H1 (cell line): ENCODE results near the gene VAT1L. TPM values are rescaled to one million over a fixed set of nuclear protein-coding genes. Genes with fewer than 3 reads are reported as not detected.

Source experiments
- CTCF ChIA-PET: fragments of 300-600 bp; sonication (Branson Sonifier 250); formaldehyde crosslinking; loops from one replicate; lab custom pipeline; 2021; ENCODE audit not compliant: partially characterized antibody; lab: Charles Lee
- POLR2A ChIA-PET: fragments of 300-600 bp; sonication (Branson Sonifier 250); formaldehyde crosslinking; loops from one replicate; lab custom pipeline; 2021; ENCODE audit warnings: inconsistent platforms; ENCODE audit not compliant: partially characterized antibody; lab: Charles Lee
- DNase-seq, 2 experiments: peaks; one replicate each; pipeline versions ENCODE4 v3.0.0 to v3.0.0-alpha.2; 2010 to 2022; ENCODE audit warnings: low spot score in 2 of 2, low read depth in 1 of 2, mixed read lengths in 1 of 2
- FAIRE-seq: peaks from 2 replicates; lab custom pipeline; 2011; peaks lifted over from hg19 to GRCh38; lab: Jason Lieb, UNC
- H2AFZ ChIP-seq: 2 replicates; pipeline ENCODE4 v1.8.1; 2012; ENCODE audit warnings: low read length, inconsistent platforms
- H2AK5ac ChIP-seq: 2 replicates; pipeline ENCODE4 v1.6.1; 2013; ENCODE audit warnings: low read depth, low read length
- H2BK120ac ChIP-seq: replicated peaks from 2 replicates; pipeline ENCODE3; 2013; ENCODE audit warnings: low read depth, low read length, inconsistent platforms
- H2BK12ac ChIP-seq: 2 replicates; pipeline ENCODE4 v1.6.1; 2013; ENCODE audit warnings: low read depth, low read length
- H2BK15ac ChIP-seq: 2 replicates; pipeline ENCODE4 v1.6.1; 2013; ENCODE audit warnings: low read length
- H2BK20ac ChIP-seq: 2 replicates; pipeline ENCODE4 v1.6.1; 2013; ENCODE audit warnings: low read length
- H2BK5ac ChIP-seq: 2 replicates; pipeline ENCODE4 v1.6.1; 2013; ENCODE audit warnings: low read depth, low read length
- H3K14ac ChIP-seq: 2 replicates; pipeline ENCODE4 v1.6.1; 2013; ENCODE audit warnings: inconsistent platforms; ENCODE audit not compliant: insufficient read length
- H3K18ac ChIP-seq: 2 replicates; pipeline ENCODE4 v1.6.1; 2013; ENCODE audit warnings: low read length; ENCODE audit errors: extremely low read depth
- H3K23ac ChIP-seq: 2 replicates; pipeline ENCODE4 v1.6.1; 2013; ENCODE audit warnings: inconsistent platforms; ENCODE audit not compliant: insufficient read length
- H3K23me2 ChIP-seq: 2 replicates; pipeline ENCODE4 v1.6.1; 2013; ENCODE audit warnings: low read depth, low read length
- H3K27ac ChIP-seq: 2 replicates; pipeline ENCODE4 v1.6.1; 2011; ENCODE audit warnings: low read depth, low read length, inconsistent platforms
- H3K27me3 ChIP-seq, 4 experiments: replicated peaks in 1 of 4; 1 replicate in 1 of 4; 2 replicates in 3 of 4; pipeline versions ENCODE4 v1.6.1 to v1.8.1; 2011 to 2013; ENCODE audit warnings: low read length in 3 of 4, mild to moderate bottlenecking in 3 of 4, inconsistent platforms in 2 of 4, mixed read lengths in 2 of 4, moderate library complexity in 1 of 4; ENCODE audit not compliant: control insufficient read depth in 3 of 4, insufficient read depth in 3 of 4; ENCODE audit errors: extremely low read depth in 1 of 4
- H3K36me3 ChIP-seq, 4 experiments: 2 replicates each; pipeline versions ENCODE4 v1.6.1 to v1.8.1; 2011 to 2013; ENCODE audit warnings: mild to moderate bottlenecking in 4 of 4, low read length in 3 of 4, moderate library complexity in 2 of 4, control low read depth in 1 of 4, inconsistent platforms in 1 of 4; ENCODE audit not compliant: insufficient read depth in 4 of 4, control insufficient read depth in 2 of 4
- H3K4ac ChIP-seq: replicated peaks from 2 replicates; pipeline ENCODE3; 2013; ENCODE audit warnings: low read length, low read depth, mixed read lengths, inconsistent platforms; ENCODE audit not compliant: insufficient read length
- H3K4me1 ChIP-seq, 4 experiments: replicated peaks in 1 of 4; 1 replicate in 1 of 4; 2 replicates in 3 of 4; pipeline versions ENCODE4 v1.6.1 to v1.8.1; 2011 to 2013; ENCODE audit warnings: low read length in 3 of 4, inconsistent platforms in 2 of 4, mixed read lengths in 1 of 4; ENCODE audit not compliant: insufficient read depth in 4 of 4, control insufficient read depth in 3 of 4
- H3K4me2 ChIP-seq, 2 experiments: 2 replicates each; pipeline versions ENCODE4 v1.6.1 to v1.8.1; 2011 to 2013; ENCODE audit warnings: low read depth in 2 of 2, low read length in 2 of 2, control low read depth in 1 of 2, inconsistent platforms in 1 of 2, mild to moderate bottlenecking in 1 of 2; ENCODE audit not compliant: insufficient read depth in 1 of 2
- H3K4me3 ChIP-seq, 4 experiments: fragments of 200-600, 300-600 bp in 1 of 4; sonication (generic), shearing (Covaris generic), sonication (Bioruptor Twin) in 1 of 4; 2 replicates each; pipeline versions ENCODE4 v1.5.1 to v1.8.1; 2011 to 2016; ENCODE audit warnings: low read length in 4 of 4, low read depth in 3 of 4, control low read depth in 2 of 4, inconsistent platforms in 2 of 4, mild to moderate bottlenecking in 2 of 4, mixed read lengths in 1 of 4, moderate library complexity in 1 of 4; ENCODE audit not compliant: insufficient read depth in 2 of 4; ENCODE audit errors: extremely low read depth in 1 of 4
- H3K56ac ChIP-seq: replicated peaks from 2 replicates; pipeline ENCODE3; 2013; ENCODE audit warnings: low read depth, mild to moderate bottlenecking, mixed read lengths, low read length, inconsistent platforms; ENCODE audit not compliant: insufficient read length
- H3K79me1 ChIP-seq: 2 replicates; pipeline ENCODE4 v1.6.1; 2013; ENCODE audit warnings: low read depth, low read length, control low read depth
- H3K79me2 ChIP-seq, 2 experiments: 2 replicates each; pipeline versions ENCODE4 v1.6.1 to v1.8.1; 2012 to 2013; ENCODE audit warnings: low read length in 2 of 2, mild to moderate bottlenecking in 2 of 2, inconsistent platforms in 1 of 2; ENCODE audit not compliant: insufficient read depth in 2 of 2, control insufficient read depth in 1 of 2
- H3K9ac ChIP-seq, 4 experiments: replicated peaks in 1 of 4; 1 replicate in 1 of 4; 2 replicates in 3 of 4; pipeline versions ENCODE4 v1.6.1 to v1.8.1; 2011 to 2013; ENCODE audit warnings: low read depth in 3 of 4, low read length in 3 of 4, control low read depth in 2 of 4, mild to moderate bottlenecking in 2 of 4, moderate library complexity in 2 of 4, inconsistent platforms in 1 of 4; ENCODE audit errors: extremely low read depth in 1 of 4
- H3K9me3 ChIP-seq, 2 experiments: 2 replicates each; pipeline versions ENCODE4 v1.6.1 to v1.8.1; 2012 to 2013; ENCODE audit warnings: mild to moderate bottlenecking in 2 of 2, moderate library complexity in 2 of 2, control low read depth in 1 of 2, inconsistent platforms in 1 of 2, low read depth in 1 of 2, low read length in 1 of 2, mixed read lengths in 1 of 2; ENCODE audit not compliant: insufficient read depth in 2 of 2
- H4K20me1 ChIP-seq, 2 experiments: replicated peaks in 1 of 2; 2 replicates each; pipeline versions ENCODE3 to v1.8.1; 2011 to 2013; ENCODE audit warnings: inconsistent platforms in 2 of 2, low read length in 2 of 2, mild to moderate bottlenecking in 1 of 2; ENCODE audit not compliant: insufficient read depth in 2 of 2, control insufficient read depth in 1 of 2
- H4K5ac ChIP-seq: 2 replicates; pipeline ENCODE4 v1.6.1; 2013; ENCODE audit warnings: low read length, low read depth, mixed read lengths, inconsistent platforms; ENCODE audit not compliant: insufficient read length
- H4K8ac ChIP-seq: 2 replicates; pipeline ENCODE4 v1.8.0; 2013; ENCODE audit warnings: mild to moderate bottlenecking, moderate library complexity, low read length, inconsistent platforms; ENCODE audit not compliant: insufficient read depth; ENCODE audit errors: extremely low read depth
- H4K91ac ChIP-seq: replicated peaks from 2 replicates; pipeline ENCODE3; 2013; ENCODE audit warnings: low read length, mixed read lengths, inconsistent platforms; ENCODE audit not compliant: insufficient read length
- CHD2 ChIP-seq: IDR thresholded peaks from 2 replicates; pipeline ENCODE4 v1.6.1; 2012; ENCODE audit warnings: low read length, improper control_type of control experiment
- CTBP2 ChIP-seq: IDR thresholded peaks from 2 replicates; pipeline ENCODE4 v1.7.0; 2011; ENCODE audit warnings: borderline replicate concordance, mild to moderate bottlenecking, moderate library complexity, mixed read lengths, low read length; ENCODE audit not compliant: insufficient read depth, insufficient read length
- KDM1A ChIP-seq: fragments of 200-600, 300-600 bp; sonication (generic); IDR thresholded peaks from 2 replicates; pipeline ENCODE4 v1.7.1; 2016; ENCODE audit warnings: mild to moderate bottlenecking, low read length, borderline replicate concordance
- TAF7 ChIP-seq: optimal IDR thresholded peaks from 2 replicates; pipeline ENCODE3; 2011; ENCODE audit warnings: low read depth, mild to moderate bottlenecking, inconsistent platforms, low read length, moderate library complexity, borderline replicate concordance
- WGBS, 2 experiments: shearing (Covaris generic) in 1 of 2; methylation state at CpG; one replicate each; pipeline versions ENCODE4 v1.1.6 to v1.1.7; 2013 to 2015; ENCODE audit warnings: low lambda C conversion rate in 2 of 2, mixed read lengths in 2 of 2, inconsistent platforms in 1 of 2, low coverage in 1 of 2, missing lambda C conversion rate in 1 of 2; ENCODE audit not compliant: insufficient replicate concordance in 2 of 2, insufficient coverage in 1 of 2, insufficient read length in 1 of 2; ENCODE audit errors: extremely low coverage in 1 of 2, missing lambda C conversion rate in 1 of 2; 5-methylcytosine and 5-hydroxymethylcytosine counted together
- polyA plus RNA-seq, 7 experiments: library from polyadenylated mRNA; depleted of rRNA in 3 of 7; stranded (reverse) in 5 of 7; unstranded in 2 of 7; fragments of >200 nt in 5 of 7; fragments of 200-250 nt in 2 of 7; gene quantifications; 1 replicate in 5 of 7; 2 replicates in 1 of 7; 4 replicates in 1 of 7; pipeline versions ENCODE4 v1.2.1 to v1.2.3, GENCODE V29; 2011 to 2013; ENCODE audit warnings: missing spikeins in 2 of 7, mixed read lengths in 2 of 7
- total RNA-seq: library from RNA; stranded (reverse); fragmentation: NEBNext Ultra II Directional; extraction: Animal tissue kit (Norgen Biotek cat#: 25700); gene quantifications from 2 replicates; pipeline ENCODE4 v1.2.1, GENCODE V29; 2021

Gene VAT1L
- total and polyA plus RNA-seq, 2 of the 8 experiments (the other 6 are each of a cell fraction or from before 2014, with no cell fraction given): 46.3 to 48.2 TPM

GRCh38 chr16:77965346-77965745, 177.0 kb downstream of the VAT1L start:
- H2BK20ac ChIP-seq: peak overlapping the region; percentile 83; the same call in 1 of the 2 replicates
- no peak overlapping the region for H2AFZ ChIP-seq
- no peak overlapping the region for H3K9ac ChIP-seq
- peaks cover 0 to 6% (median 0%) of the 10 kb centered on the region in 4 experiments; a peak in 1 of 8 replicates for H3K36me3 ChIP-seq
- H3K27me3 ChIP-seq: peaks cover 0 to 12% (median 7%) of the 10 kb centered on the region in 4 experiments; a peak in 6 of 7 replicates
- no peak for TF ChIP-seq CHD2
- TF ChIP-seq KDM1A: no peak
- no peak for TF ChIP-seq TAF7
- no peak for TF ChIP-seq CTBP2
- ChIA-PET POLR2A (interaction anchor here (1.6 kb wide), 1 partner anchor 37 kb away, joined by 5 read pairs; no protein-coding TSS in a partner anchor), CTCF (interaction anchor here (0.6 to 24.3 kb wide), 5 partner anchors 14 to 367 kb away, joined by 3 to 362 read pairs (median 5); no protein-coding TSS in a partner anchor)
- H3K4me3 ChIP-seq: no peak overlapping the region
- DNase-seq (no peak), FAIRE-seq (no peak)
- no peaks in the 10 kb centered on the region for H3K9me3 ChIP-seq
- H3K14ac ChIP-seq: no peak overlapping the region
- H3K27ac ChIP-seq: no peak overlapping the region; the same call in 1 of the 2 replicates
- H3K23me2 ChIP-seq: no peaks in the 10 kb centered on the region; the same call in 1 of the 2 replicates
- H3K23ac ChIP-seq: no peak overlapping the region
- peaks cover 23 to 36% (median 28%) of the 10 kb centered on the region in 4 experiments for H3K4me1 ChIP-seq
- H3K79me1 ChIP-seq: no peaks in the 10 kb centered on the region; the same call in 1 of the 2 replicates
- no peak overlapping the region for H3K56ac ChIP-seq
- H3K4ac ChIP-seq: peak overlapping the region; percentile 61
- no peak overlapping the region for H3K4me2 ChIP-seq
- peak overlapping the region; percentile 73 for H3K18ac ChIP-seq
- H4K8ac ChIP-seq: no peak overlapping the region
- H4K91ac ChIP-seq: peak overlapping the region; percentile 87
- peak overlapping the region; percentile 73 for H2BK12ac ChIP-seq
- H2BK15ac ChIP-seq: peak overlapping the region; percentile 54; the same call in 1 of the 2 replicates
- H2BK120ac ChIP-seq: peak overlapping the region; percentile 95
- H3K79me2 ChIP-seq: no peaks in the 10 kb centered on the region
- H4K20me1 ChIP-seq: no peaks in the 10 kb centered on the region
- H2AK5ac ChIP-seq: peak overlapping the region; percentile 76
- H4K5ac ChIP-seq: no peak overlapping the region
- H2BK5ac ChIP-seq: peak overlapping the region; percentile 92; the same call in 1 of the 2 replicates
- WGBS, 2 experiments: 88% methylated on average over 3 of the region's 3 CpGs; no CpG with 5 or more reads in 1 of the 2 experiments
